ENCODE data around the gene CD9. TPM values are rescaled to one million over a fixed set of nuclear protein-coding genes. Genes with fewer than 3 reads are reported as not detected.

Gene CD9
- total and polyA plus RNA-seq, 5 donors: 117 to 248 (median 139) TPM

DNA sequence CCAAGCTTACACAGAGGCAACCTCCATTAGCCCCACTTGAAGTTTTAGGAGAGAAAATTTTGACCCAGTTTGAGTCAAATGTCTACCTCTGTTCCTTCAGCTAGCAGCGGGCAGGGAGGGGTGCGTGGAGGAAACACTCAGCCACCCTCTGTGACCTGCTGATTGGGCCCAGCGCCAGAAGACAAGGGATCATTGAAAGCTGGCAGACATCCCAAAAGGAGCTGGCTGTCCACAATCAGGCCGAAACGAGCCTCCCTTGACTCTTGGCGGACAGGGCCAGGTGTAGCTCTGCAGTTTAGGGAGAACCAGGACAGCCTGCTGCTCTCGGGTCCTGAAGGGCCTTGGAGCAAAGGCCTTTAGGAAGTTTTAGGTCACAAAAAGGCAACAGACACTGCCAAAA, 41.3 kb downstream of the CD9 start:
- 17% methylated on average over 7 of the region's 7 CpGs for WGBS
- H3K9me3 ChIP-seq (ENCODE audit: control insufficient read depth, low read length): no peaks in the 10 kb centered on the region
- H3K27me3 ChIP-seq (ENCODE audit: control insufficient read depth, insufficient read depth): no peaks in the 10 kb centered on the region
- H3K4me1 ChIP-seq (ENCODE audit: control insufficient read depth, insufficient read depth, low read length): peaks cover 4% of the 10 kb centered on the region
- intact Hi-C loops (cut with DNase I): no loop called here
- peak overlapping the region; percentile 54 for H3K27ac ChIP-seq (ENCODE audit: low read length)
- H3K4me3 ChIP-seq (ENCODE audit: low read length): no peak overlapping the region
- peak; percentile 72 to 77 for ATAC-seq
- DNase-seq: peak; percentile 74 to 88 (median 86)

DNA sequence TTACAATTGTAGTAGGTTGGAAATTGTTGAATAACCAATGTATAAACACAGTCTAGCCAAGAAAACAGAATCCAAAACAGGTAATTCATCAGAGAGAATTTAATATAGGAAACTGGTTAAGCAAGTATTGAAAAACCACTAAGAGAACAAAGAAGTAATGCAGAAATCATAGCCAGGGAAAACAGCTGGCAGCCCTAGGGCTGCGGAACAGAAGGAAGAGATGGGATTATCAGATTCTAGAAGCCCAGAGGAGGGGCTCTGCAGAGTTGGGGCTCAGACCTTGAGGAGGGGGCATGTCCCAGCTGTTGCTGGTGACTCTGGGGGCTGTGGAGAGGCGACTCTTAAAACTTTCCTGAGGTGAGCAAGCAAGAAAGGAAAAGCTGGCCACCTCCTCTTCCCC, 49.4 kb downstream of the CD9 start:
- H3K4me3 ChIP-seq (ENCODE audit: low read length): no peak overlapping the region
- WGBS: 78% methylated on average over 2 of the region's 2 CpGs
- no peaks in the 10 kb centered on the region for H3K27me3 ChIP-seq (ENCODE audit: control insufficient read depth, insufficient read depth)
- no peak for DNase-seq
- no peaks in the 10 kb centered on the region for H3K4me1 ChIP-seq (ENCODE audit: control insufficient read depth, insufficient read depth, low read length)
- no peak overlapping the region for H3K27ac ChIP-seq (ENCODE audit: low read length)
- no peaks in the 10 kb centered on the region for H3K9me3 ChIP-seq (ENCODE audit: control insufficient read depth, low read length)
- intact Hi-C loops (cut with DNase I): no loop called here
- ATAC-seq: no peak

DNA sequence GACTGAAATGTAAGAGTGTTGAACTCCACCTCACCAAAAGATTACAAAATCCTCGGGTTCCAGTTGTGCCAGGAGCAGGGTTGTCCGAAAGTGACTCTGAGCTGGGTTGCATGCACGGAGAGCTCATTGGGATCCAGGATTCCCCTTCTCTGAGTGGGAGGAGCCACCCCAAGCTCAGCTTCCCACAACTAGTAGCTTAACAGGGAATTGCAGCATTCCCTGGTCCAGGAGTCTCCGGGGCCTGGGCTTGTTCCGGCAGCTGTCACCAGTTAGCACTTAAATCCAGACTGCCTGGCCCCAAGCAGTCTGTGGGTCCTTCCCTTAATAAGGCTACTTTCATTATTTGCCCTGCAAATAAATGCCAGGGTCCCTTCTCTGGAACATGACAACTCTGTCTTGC, 50.1 kb downstream of the CD9 start:
- H3K4me1 ChIP-seq (ENCODE audit: control insufficient read depth, insufficient read depth, low read length): no peaks in the 10 kb centered on the region
- H3K4me3 ChIP-seq (ENCODE audit: low read length): no peak overlapping the region
- WGBS: 54% methylated on average over 5 of the region's 5 CpGs
- H3K9me3 ChIP-seq (ENCODE audit: control insufficient read depth, low read length): no peaks in the 10 kb centered on the region
- no peaks in the 10 kb centered on the region for H3K27me3 ChIP-seq (ENCODE audit: control insufficient read depth, insufficient read depth)
- DNase-seq (peak; percentile 61 to 75 (median 69)), ATAC-seq (peak; percentile 71 to 85)
- intact Hi-C loops (cut with DNase I): no loop called here
- H3K27ac ChIP-seq (ENCODE audit: low read length): no peak overlapping the region

DNA sequence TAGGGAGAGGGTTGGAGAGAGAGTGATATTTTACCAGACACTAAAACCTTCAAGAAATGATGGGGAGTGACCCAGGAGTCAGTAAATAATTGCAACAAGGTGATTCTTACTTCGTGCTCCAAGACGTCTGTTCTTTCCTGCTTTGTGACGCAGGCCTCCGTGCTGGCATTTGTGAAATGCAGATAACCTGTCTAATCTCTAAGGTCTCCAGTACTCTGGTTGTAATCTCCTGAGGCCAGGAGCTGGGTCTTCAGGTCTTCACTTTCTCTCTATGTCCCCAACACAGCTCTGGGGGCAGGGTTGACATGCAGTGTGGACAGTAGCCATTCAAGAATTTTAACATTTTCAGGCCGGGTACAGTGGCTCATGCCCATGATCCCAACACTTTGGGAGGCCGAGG, 53.1 kb downstream of the CD9 start:
- no peak overlapping the region for H3K4me3 ChIP-seq (ENCODE audit: low read length)
- no peaks in the 10 kb centered on the region for H3K27me3 ChIP-seq (ENCODE audit: control insufficient read depth, insufficient read depth)
- H3K27ac ChIP-seq (ENCODE audit: low read length): no peak overlapping the region
- H3K4me1 ChIP-seq (ENCODE audit: control insufficient read depth, insufficient read depth, low read length): no peaks in the 10 kb centered on the region
- intact Hi-C loops (cut with DNase I): no loop called here
- 80% methylated on average over 6 of the region's 6 CpGs for WGBS
- no peak for DNase-seq
- no peaks in the 10 kb centered on the region for H3K9me3 ChIP-seq (ENCODE audit: control insufficient read depth, low read length)
- ATAC-seq: no peak

DNA sequence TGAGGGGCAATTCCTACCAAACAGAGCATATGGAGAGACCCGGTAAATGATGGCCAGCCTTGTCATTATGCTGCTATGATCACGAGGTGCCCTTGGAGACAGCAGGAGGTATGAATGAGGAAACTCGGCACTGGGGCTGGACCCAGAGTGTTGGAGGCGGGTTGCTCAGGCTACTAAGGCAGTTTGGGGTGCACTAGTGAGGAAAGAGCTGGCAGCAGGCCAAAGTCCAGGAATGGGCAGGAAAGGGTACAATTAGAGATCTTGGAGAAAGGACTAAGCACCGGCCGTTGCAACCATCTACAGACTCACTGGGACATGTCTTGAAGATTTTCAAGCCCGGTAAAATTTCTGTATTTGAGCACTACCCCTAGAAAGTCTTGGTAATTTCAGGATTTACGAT, 54.3 kb downstream of the CD9 start:
- no peaks in the 10 kb centered on the region for H3K4me1 ChIP-seq (ENCODE audit: control insufficient read depth, insufficient read depth, low read length)
- 91% methylated on average over 8 of the region's 8 CpGs for WGBS
- H3K4me3 ChIP-seq (ENCODE audit: low read length): no peak overlapping the region
- no peaks in the 10 kb centered on the region for H3K9me3 ChIP-seq (ENCODE audit: control insufficient read depth, low read length)
- ATAC-seq (no peak), DNase-seq (no peak)
- H3K27me3 ChIP-seq (ENCODE audit: control insufficient read depth, insufficient read depth): no peaks in the 10 kb centered on the region
- no peak overlapping the region for H3K27ac ChIP-seq (ENCODE audit: low read length)
- intact Hi-C loops (cut with DNase I): no loop called here

DNA sequence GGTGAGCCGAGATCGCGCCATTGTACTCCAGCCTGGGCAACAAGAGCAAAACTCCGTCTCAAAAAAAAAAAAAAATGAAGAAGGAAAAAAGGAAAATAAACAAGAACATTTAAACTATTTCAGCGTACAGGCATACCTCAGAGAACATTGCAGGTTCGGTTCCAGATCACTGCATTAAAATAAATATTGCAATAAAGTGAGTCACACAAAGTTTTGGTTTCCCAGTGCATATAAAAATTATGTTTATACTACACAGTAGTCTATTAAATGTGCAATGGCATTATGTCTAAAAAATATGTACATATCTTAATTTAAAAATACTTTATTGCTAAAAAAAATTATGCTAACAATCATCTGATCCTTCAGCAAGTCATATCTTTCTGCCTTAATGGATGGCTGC, 56.8 kb downstream of the CD9 start:
- intact Hi-C loops (cut with DNase I): no loop called here
- ATAC-seq: no peak
- Histone ChIP-seq H3K9me3 (ENCODE audit: control insufficient read depth, low read length) (no peaks in the 10 kb centered on the region), H3K4me3 (ENCODE audit: low read length) (no peak overlapping the region), H3K27me3 (ENCODE audit: control insufficient read depth, insufficient read depth) (no peaks in the 10 kb centered on the region), H3K27ac (ENCODE audit: low read length) (no peak overlapping the region), H3K4me1 (ENCODE audit: control insufficient read depth, insufficient read depth, low read length) (no peaks in the 10 kb centered on the region)
- DNase-seq: no peak
- WGBS: 97% methylated on average over 6 of the region's 6 CpGs

DNA sequence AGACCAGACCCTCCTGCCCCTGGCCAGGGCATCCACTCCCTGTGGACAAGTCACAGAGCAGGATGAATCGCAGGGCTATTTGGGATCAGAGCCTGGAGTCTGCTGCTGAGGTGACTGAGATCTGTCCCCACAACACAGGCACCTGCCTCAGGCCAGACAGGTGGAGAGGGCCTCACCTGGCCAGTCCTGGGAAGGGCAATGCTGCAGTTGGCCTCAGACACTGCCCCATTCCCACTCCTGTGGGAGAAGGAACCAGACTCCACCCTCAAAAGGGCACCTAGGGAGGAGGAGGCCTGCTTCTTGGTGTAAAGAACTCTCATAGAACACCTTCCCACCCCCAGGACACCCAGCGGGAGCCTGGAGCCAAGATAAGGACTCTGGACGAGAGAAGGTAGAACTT, 62.0 kb downstream of the CD9 start:
- Histone ChIP-seq H3K27me3 (ENCODE audit: control insufficient read depth, insufficient read depth) (no peaks in the 10 kb centered on the region), H3K4me3 (ENCODE audit: low read length) (no peak overlapping the region), H3K9me3 (ENCODE audit: control insufficient read depth, low read length) (no peaks in the 10 kb centered on the region), H3K4me1 (ENCODE audit: control insufficient read depth, insufficient read depth, low read length) (no peaks in the 10 kb centered on the region), H3K27ac (ENCODE audit: low read length) (no peak overlapping the region)
- no peak for DNase-seq
- intact Hi-C loops (cut with DNase I): no loop called here
- WGBS: 81% methylated on average over 3 of the region's 3 CpGs
- no peak for ATAC-seq

DNA sequence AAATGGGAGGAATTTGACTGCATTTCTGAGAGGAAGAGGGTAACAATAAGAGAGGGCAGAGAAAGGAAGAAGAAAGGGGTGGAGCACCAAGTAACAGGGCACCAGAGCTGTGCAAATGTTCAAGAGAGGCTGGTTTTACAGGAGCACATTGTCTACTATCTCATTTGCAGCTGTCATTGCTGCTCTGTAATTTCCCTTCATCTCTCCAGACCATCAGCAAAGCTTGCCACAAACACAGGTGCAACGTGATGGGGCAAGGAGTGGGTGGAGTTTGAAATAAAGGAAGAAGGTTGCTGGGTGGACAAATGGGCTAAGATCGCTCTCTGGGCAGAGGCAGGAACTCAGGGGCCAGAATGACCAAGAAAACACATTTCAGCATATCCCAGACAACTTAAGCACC, 62.4 kb downstream of the CD9 start:
- DNase-seq (no peak), ATAC-seq (no peak)
- H3K9me3 ChIP-seq (ENCODE audit: control insufficient read depth, low read length): no peaks in the 10 kb centered on the region
- H3K27me3 ChIP-seq (ENCODE audit: control insufficient read depth, insufficient read depth): no peaks in the 10 kb centered on the region
- H3K4me1 ChIP-seq (ENCODE audit: control insufficient read depth, insufficient read depth, low read length): no peaks in the 10 kb centered on the region
- intact Hi-C loops (cut with DNase I): no loop called here
- 56% methylated on average over 2 of the region's 2 CpGs for WGBS
- no peak overlapping the region for H3K27ac ChIP-seq (ENCODE audit: low read length)
- H3K4me3 ChIP-seq (ENCODE audit: low read length): no peak overlapping the region

DNA sequence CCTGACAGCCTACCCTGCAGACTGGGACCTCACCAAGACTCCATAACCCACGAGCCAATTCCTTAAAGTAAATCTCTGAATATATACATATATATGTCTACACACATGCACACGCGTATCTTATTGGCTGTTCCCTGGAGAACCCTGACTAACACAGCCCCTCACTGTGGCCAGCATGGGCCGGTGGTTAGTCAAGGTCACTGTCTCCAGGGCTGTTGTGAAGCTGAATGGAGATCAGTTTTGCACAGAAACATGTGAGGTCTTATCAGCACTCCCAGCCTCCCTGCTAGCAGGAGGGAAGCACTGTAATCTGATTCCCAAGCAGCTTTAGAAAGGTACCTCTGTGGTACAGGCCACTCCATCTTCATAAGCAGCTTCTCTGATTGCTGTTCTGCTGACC, 63.7 kb downstream of the CD9 start:
- WGBS: 74% methylated on average over 4 of the region's 4 CpGs
- H3K9me3 ChIP-seq (ENCODE audit: control insufficient read depth, low read length): no peaks in the 10 kb centered on the region
- H3K4me3 ChIP-seq (ENCODE audit: low read length): no peak overlapping the region
- no peak overlapping the region for H3K27ac ChIP-seq (ENCODE audit: low read length)
- H3K4me1 ChIP-seq (ENCODE audit: control insufficient read depth, insufficient read depth, low read length): no peaks in the 10 kb centered on the region
- no peaks in the 10 kb centered on the region for H3K27me3 ChIP-seq (ENCODE audit: control insufficient read depth, insufficient read depth)
- ATAC-seq (no peak), DNase-seq (no peak)
- intact Hi-C loops (cut with DNase I): no loop called here

DNA sequence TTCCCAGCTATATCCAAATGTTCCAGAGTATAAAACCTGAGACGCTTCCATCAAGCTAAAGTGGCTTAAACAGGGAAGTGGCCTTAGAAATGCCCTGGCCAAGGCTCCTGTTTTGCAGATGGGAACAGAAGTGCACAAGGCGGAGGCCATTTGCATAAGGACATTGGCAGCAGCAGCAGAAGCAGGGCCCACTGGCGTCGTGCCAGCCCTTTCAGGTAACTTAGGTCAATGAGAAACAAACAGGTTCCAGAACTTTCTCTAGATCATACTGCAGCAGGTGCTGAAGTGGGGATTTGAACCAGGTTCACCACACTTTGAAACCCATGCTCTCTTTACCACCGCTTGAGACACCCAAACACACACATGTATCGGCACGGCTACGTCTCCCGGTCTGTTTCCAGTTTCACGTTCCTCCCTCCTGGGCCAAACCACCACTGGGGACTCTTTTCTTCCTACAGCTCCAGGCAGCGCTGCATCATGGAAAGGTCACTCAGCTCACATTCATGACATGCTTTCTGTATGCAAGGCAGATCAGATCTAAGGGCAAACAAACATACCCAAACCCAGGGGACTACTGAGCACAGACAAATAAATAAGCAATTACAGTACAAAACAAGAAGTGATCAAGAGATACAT, 64.3 kb downstream of the CD9 start:
- Histone ChIP-seq H3K4me3 (ENCODE audit: low read length) (no peak overlapping the region), H3K27me3 (ENCODE audit: control insufficient read depth, insufficient read depth) (no peaks in the 10 kb centered on the region), H3K9me3 (ENCODE audit: control insufficient read depth, low read length) (no peaks in the 10 kb centered on the region), H3K4me1 (ENCODE audit: control insufficient read depth, insufficient read depth, low read length) (no peaks in the 10 kb centered on the region), H3K27ac (ENCODE audit: low read length) (no peak overlapping the region)
- WGBS: 78% methylated on average over 11 of the region's 11 CpGs
- no peak for DNase-seq
- peak in 1 of 2 donors; percentile 30 for ATAC-seq
- intact Hi-C loops (cut with DNase I): no loop called here

DNA sequence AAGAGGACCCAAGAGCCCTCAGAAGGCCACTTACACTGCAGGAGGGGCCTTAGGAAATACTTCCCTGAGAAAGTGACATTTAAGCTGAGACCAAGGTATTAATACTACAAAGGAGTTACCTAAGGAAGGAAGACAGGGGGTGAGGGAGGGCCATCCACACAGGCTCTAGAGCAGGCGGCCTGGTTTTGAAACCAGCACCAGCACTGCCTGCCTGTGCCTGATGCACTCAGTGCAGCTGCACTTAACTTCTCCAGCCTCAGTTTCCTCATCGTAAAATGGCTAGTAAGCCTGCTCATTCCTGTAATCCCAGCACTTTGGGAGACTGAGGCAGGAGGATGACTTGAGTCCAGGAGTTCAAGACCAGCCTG, 64.8 kb downstream of the CD9 start:
- ATAC-seq (no peak), DNase-seq (no peak)
- Histone ChIP-seq H3K4me3 (ENCODE audit: low read length) (no peak overlapping the region), H3K9me3 (ENCODE audit: control insufficient read depth, low read length) (no peaks in the 10 kb centered on the region), H3K27ac (ENCODE audit: low read length) (no peak overlapping the region), H3K27me3 (ENCODE audit: control insufficient read depth, insufficient read depth) (no peaks in the 10 kb centered on the region), H3K4me1 (ENCODE audit: control insufficient read depth, insufficient read depth, low read length) (no peaks in the 10 kb centered on the region)
- WGBS: 89% methylated on average over 2 of the region's 2 CpGs
- intact Hi-C loops (cut with DNase I): no loop called here

DNA sequence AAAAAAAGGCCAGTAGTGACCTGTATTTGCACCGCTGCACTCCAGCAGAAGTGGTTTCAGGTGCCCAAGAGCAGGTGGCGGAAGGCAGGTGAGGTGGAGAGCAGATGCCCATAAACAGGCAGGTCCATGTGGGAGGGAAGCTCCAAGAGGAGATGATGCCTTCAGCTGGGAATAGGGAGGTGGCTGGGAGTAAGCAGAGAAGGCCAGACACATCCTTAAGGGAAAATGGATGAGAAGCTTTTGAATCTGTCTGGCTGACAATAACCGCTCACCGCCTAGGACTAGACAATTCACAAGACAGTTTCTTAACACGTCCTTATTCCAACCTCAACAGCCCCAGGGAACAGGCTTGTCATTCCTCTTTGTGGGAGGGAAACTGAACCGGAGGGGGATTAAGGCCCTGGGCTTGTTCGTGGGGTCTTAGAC, 66.4 kb downstream of the CD9 start:
- H3K9me3 ChIP-seq (ENCODE audit: control insufficient read depth, low read length): no peaks in the 10 kb centered on the region
- H3K4me1 ChIP-seq (ENCODE audit: control insufficient read depth, insufficient read depth, low read length): no peaks in the 10 kb centered on the region
- no peak overlapping the region for H3K27ac ChIP-seq (ENCODE audit: low read length)
- DNase-seq (no peak), ATAC-seq (no peak)
- intact Hi-C loops (cut with DNase I): no loop called here
- no peak overlapping the region for H3K4me3 ChIP-seq (ENCODE audit: low read length)
- no peaks in the 10 kb centered on the region for H3K27me3 ChIP-seq (ENCODE audit: control insufficient read depth, insufficient read depth)
- WGBS: 92% methylated on average over 7 of the region's 7 CpGs

Measured in right cardiac atrium (tissue), 5 donors.